Measurements from ENCODE around the gene UBE2QL1. TPM values are rescaled to one million over a fixed set of nuclear protein-coding genes. Genes with fewer than 3 reads are reported as not detected.

UBE2QL1 gene
- total RNA-seq, 3 donors from 2014 or later = 0.44 to 1.8 (median 1.6) TPM

DNA sequence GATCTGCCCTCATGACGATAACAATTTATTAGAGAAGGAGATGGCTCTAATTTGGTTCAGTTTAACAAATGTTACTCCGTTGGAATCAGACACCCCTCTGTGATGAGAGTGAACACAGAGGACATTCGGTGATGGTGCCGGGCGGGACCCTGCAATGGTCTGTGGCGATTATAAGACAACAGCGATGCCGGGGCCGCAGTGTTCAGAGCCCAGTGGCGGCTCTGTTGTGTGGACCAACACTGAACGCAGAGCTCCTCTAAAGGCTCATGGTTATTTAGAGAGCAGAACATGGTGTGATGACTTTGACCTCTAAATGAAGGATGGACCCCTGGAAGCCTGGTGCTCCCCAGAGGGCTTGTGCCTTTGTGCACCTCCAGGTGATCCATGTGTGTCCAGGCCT, 21.2 kb downstream of the UBE2QL1 start:
- intact Hi-C loops (cut with DNase I; ENCODE audit: low total_unique reads) = no loop called here

DNA sequence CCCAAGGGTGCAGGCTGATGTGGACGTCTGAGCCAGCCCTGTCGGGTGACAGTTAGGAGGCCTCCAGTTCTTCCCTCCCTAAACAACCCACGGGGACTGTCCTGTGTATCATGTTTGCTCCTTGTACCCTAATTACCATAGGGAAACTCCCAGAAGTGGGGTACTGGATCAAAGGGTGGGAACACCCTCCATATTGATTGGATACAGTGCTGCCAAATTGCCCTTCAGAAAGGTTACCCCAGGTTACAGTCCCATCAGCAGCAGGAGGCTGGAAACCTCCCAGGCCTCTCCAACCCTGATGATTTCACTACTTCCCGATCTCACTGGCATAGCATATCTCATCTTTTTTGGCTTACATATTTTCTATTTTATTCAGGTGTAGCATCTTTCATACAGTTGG, 22.0 kb downstream of the UBE2QL1 start:
- Histone ChIP-seq H3K4me3 (no peak overlapping the region), H3K4me1 (no peaks in the 10 kb centered on the region), H3K27me3 (no peaks in the 10 kb centered on the region), H3K36me3 (no peaks in the 10 kb centered on the region), H3K27ac (no peak overlapping the region), H3K9me3 (no peaks in the 10 kb centered on the region)
- intact Hi-C loops (cut with DNase I; ENCODE audit: low total_unique reads) = no loop called here
- DNase-seq (ENCODE audit: low spot score in 2 of 2) = no peak
- TF ChIP-seq POLR2AphosphoS5 (IDR thresholded peaks at IDR 0.05) (no peak), POLR2A (IDR thresholded peaks at IDR 0.05) (no peak)
- TF ChIP-seq, protein P1, sequence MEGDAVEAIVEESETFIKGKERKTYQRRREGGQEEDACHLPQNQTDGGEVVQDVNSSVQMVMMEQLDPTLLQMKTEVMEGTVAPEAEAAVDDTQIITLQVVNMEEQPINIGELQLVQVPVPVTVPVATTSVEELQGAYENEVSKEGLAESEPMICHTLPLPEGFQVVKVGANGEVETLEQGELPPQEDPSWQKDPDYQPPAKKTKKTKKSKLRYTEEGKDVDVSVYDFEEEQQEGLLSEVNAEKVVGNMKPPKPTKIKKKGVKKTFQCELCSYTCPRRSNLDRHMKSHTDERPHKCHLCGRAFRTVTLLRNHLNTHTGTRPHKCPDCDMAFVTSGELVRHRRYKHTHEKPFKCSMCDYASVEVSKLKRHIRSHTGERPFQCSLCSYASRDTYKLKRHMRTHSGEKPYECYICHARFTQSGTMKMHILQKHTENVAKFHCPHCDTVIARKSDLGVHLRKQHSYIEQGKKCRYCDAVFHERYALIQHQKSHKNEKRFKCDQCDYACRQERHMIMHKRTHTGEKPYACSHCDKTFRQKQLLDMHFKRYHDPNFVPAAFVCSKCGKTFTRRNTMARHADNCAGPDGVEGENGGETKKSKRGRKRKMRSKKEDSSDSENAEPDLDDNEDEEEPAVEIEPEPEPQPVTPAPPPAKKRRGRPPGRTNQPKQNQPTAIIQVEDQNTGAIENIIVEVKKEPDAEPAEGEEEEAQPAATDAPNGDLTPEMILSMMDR (IDR thresholded peaks at IDR 0.05) = no peak

More for the DNA sequence above, 21.2 kb downstream of the UBE2QL1 start:
- H3K36me3 ChIP-seq = no peaks in the 10 kb centered on the region
- H3K27ac ChIP-seq = no peak overlapping the region
- TF ChIP-seq POLR2AphosphoS5 (IDR thresholded peaks at IDR 0.05) = no peak
- TF ChIP-seq, protein P1 (IDR thresholded peaks at IDR 0.05) = no peak
- no peak for TF ChIP-seq POLR2A (IDR thresholded peaks at IDR 0.05)
- no peak for DNase-seq (ENCODE audit: low spot score in 2 of 2)
- H3K4me1 ChIP-seq = no peaks in the 10 kb centered on the region
- H3K27me3 ChIP-seq = no peaks in the 10 kb centered on the region
- H3K9me3 ChIP-seq = no peaks in the 10 kb centered on the region
- no peak overlapping the region for H3K4me3 ChIP-seq

DNA sequence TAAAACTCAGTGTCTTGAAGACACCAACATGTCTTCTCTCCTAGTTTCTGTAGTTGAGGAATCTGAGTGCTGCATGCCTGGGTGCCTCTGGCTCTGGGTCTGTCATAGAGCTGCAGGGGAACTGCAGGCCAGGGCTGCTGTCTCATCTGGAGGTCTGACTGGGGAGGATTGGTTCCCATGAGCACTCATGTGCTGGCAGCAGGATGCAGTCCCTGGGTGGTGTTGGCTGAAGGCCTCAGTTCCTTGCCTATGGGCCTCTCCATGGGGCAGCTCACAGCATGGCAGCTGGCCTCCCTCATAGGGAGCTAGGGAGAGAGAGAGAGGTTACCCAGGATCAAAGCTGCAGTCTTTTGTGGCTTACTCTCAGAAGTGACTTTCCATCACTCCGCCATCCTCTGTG, 22.6 kb downstream of the UBE2QL1 start:
- intact Hi-C loops (cut with DNase I; ENCODE audit: low total_unique reads) = no loop called here
- H3K4me1 ChIP-seq = no peaks in the 10 kb centered on the region
- no peak for DNase-seq (ENCODE audit: low spot score in 2 of 2)
- TF ChIP-seq POLR2AphosphoS5 (IDR thresholded peaks at IDR 0.05) = no peak
- TF ChIP-seq, protein P1 (IDR thresholded peaks at IDR 0.05) = no peak
- no peak for TF ChIP-seq POLR2A (IDR thresholded peaks at IDR 0.05)
- H3K27ac ChIP-seq = no peak overlapping the region
- H3K27me3 ChIP-seq = no peaks in the 10 kb centered on the region
- no peak overlapping the region for H3K4me3 ChIP-seq
- H3K9me3 ChIP-seq = no peaks in the 10 kb centered on the region
- H3K36me3 ChIP-seq = no peaks in the 10 kb centered on the region

DNA sequence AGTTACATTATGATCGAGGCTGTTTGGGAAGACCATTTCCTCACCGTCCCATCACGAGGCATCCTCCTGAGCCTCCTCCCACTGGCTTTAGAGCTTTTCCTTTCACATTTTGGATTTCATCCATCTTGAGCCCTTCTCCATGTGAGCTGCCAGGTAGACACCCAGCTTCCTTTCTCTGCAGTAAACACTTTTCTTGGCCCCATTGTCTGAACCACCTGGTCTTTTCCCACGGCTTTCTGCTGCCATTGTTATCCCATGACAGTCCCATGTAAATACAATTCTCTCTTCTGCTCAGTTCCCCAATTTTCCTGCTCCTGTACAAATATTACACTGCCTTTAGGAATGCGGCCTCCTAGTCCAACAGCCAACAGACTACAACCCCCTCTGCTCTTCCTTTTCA, 24.1 kb downstream of the UBE2QL1 start:
- DNase-seq (ENCODE audit: low spot score in 2 of 2) = no peak
- no peaks in the 10 kb centered on the region for H3K27me3 ChIP-seq
- TF ChIP-seq, protein P1 (IDR thresholded peaks at IDR 0.05) = no peak
- no peak for TF ChIP-seq POLR2AphosphoS5 (IDR thresholded peaks at IDR 0.05)
- TF ChIP-seq POLR2A (IDR thresholded peaks at IDR 0.05) = no peak

DNA sequence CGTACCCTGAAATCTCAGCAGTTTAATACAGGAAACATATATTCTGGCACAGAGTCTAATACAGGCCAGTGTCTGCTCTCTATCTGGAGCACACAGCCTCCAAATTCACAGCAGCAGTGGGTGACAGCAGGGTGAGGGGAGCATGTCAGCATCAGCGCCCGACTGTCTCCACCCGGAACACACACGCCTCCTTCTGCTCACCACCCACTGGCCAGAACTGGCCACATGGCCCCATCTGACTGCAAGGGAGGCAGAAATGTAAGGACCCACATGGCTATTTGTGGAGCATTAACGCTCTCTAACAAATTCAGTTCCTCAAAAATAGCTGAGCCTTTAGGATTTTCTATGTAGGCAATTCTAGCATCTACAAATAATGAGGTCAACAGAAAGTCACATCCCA, 24.6 kb downstream of the UBE2QL1 start:
- no peak for TF ChIP-seq POLR2AphosphoS5 (IDR thresholded peaks at IDR 0.05)
- TF ChIP-seq, protein P1 (IDR thresholded peaks at IDR 0.05) = no peak
- TF ChIP-seq POLR2A (IDR thresholded peaks at IDR 0.05) = no peak
- no peak for DNase-seq (ENCODE audit: low spot score in 2 of 2)
- H3K4me1 ChIP-seq = no peaks in the 10 kb centered on the region
- intact Hi-C loops (cut with DNase I; ENCODE audit: low total_unique reads) = no loop called here
- no peak overlapping the region for H3K4me3 ChIP-seq
- no peaks in the 10 kb centered on the region for H3K9me3 ChIP-seq
- no peaks in the 10 kb centered on the region for H3K27me3 ChIP-seq
- no peaks in the 10 kb centered on the region for H3K36me3 ChIP-seq
- no peak overlapping the region for H3K27ac ChIP-seq

More for the DNA sequence above, 24.1 kb downstream of the UBE2QL1 start:
- Histone ChIP-seq H3K9me3 (no peaks in the 10 kb centered on the region), H3K4me1 (no peaks in the 10 kb centered on the region), H3K36me3 (no peaks in the 10 kb centered on the region), H3K4me3 (no peak overlapping the region), H3K27ac (no peak overlapping the region)
- intact Hi-C loops (cut with DNase I; ENCODE audit: low total_unique reads) = no loop called here
